ENCODE measurements around the gene ADAMTS8. TPM values are rescaled to one million over a fixed set of nuclear protein-coding genes. Genes with fewer than 3 reads are reported as not detected.

The ADAMTS8 gene
- total RNA-seq, 3 donors from 2014 or later = 0.08 TPM; not detected in 2

DNA sequence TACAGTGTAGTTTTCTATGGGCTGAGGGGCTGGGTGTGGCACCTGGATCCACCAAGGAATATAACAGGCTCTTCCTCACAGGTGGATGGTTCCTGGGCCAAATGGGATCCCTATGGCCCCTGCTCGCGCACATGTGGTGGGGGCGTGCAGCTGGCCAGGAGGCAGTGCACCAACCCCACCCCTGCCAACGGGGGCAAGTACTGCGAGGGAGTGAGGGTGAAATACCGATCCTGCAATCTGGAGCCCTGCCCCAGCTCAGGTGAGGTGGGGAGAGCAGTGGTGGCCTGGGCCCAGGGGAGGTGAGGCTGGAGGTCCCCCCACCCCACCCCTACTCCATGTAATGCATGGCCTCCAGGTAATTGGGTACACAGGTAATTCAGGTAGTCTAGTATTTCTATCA is 40.8 kb upstream of the ADAMTS8 start:
- no peak for ATAC-seq
- DNase-seq = no peak
- Mint-ChIP-seq H3K4me3 (no peak overlapping the region), H3K27me3 (ENCODE audit: low read depth) (no peaks in the 10 kb centered on the region), H3K36me3 (ENCODE audit: insufficient read depth) (no peaks in the 10 kb centered on the region), H3K4me1 (ENCODE audit: low read depth) (no peaks in the 10 kb centered on the region), H3K9me3 (no peaks in the 10 kb centered on the region)

GRCh38 chr11:130467116-130467900 is 38.9 kb upstream of the ADAMTS8 start:
- Mint-ChIP-seq H3K36me3 (ENCODE audit: insufficient read depth) (no peaks in the 10 kb centered on the region), H3K4me3 (no peak overlapping the region), H3K27me3 (ENCODE audit: low read depth) (no peaks in the 10 kb centered on the region)

DNA sequence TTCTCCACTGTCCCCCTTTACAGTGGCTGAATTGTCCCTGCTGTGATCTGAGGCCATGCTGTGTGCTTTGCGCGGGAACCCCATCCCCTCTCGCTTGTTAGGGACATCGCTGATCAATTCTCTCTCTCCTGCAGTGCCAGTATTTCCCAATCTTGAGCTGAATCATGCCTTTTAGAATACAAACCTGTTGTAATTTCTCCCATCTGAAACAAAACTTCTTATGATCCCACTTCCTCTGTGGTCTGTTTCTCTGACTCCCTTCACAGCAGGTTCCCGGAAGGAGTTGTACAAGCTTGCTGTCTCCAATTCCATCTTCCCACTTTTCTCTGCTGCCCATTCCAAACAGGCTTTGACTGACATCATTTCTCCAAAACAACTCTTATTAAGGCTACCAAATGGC is 36.9 kb upstream of the ADAMTS8 start:
- Mint-ChIP-seq H3K27me3 (ENCODE audit: low read depth) (no peaks in the 10 kb centered on the region), H3K4me1 (ENCODE audit: low read depth) (no peaks in the 10 kb centered on the region), H3K36me3 (ENCODE audit: insufficient read depth) (no peaks in the 10 kb centered on the region), H3K4me3 (no peak overlapping the region), H3K9me3 (no peaks in the 10 kb centered on the region)
- DNase-seq = no peak
- no peak for ATAC-seq

More at GRCh38 chr11:130467116-130467900, 38.9 kb upstream of the ADAMTS8 start:
- Mint-ChIP-seq H3K9me3 (no peaks in the 10 kb centered on the region), H3K4me1 (ENCODE audit: low read depth) (no peaks in the 10 kb centered on the region)
- DNase-seq (no peak), ATAC-seq (no peak)

- no peak for ATAC-seq
- no peaks in the 10 kb centered on the region for H3K36me3 Mint-ChIP-seq (ENCODE audit: insufficient read depth)
- H3K9me3 Mint-ChIP-seq = no peaks in the 10 kb centered on the region
- no peaks in the 10 kb centered on the region for H3K4me1 Mint-ChIP-seq (ENCODE audit: low read depth)
- H3K27me3 Mint-ChIP-seq (ENCODE audit: low read depth) = no peaks in the 10 kb centered on the region
- no peak for DNase-seq
- no peak overlapping the region for H3K4me3 Mint-ChIP-seq
Measured at GRCh38 chr11:130464291-130464812, 35.9 kb upstream of the ADAMTS8 start.

DNA sequence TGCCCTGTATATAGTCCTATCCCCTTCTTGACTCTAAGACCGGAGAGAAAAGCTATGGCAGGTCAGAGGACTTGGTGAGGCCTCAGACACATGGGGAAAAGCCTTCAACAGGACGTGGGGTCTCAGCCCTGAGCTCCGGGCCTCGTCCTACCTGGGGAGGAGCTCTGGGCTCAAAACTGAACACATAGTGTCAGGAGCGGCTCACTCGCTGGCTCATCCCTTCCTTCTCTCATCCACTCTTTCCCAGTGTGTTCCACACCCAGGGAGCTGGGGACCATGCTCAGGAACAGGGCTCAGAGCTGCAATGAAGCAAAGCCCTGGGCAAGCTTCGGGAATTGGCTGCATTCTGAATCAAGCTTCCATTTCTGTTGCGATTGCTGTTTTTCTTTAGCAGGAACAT is 34.5 kb upstream of the ADAMTS8 start:
- Mint-ChIP-seq H3K9me3 (no peaks in the 10 kb centered on the region), H3K27me3 (ENCODE audit: low read depth) (no peaks in the 10 kb centered on the region), H3K36me3 (ENCODE audit: insufficient read depth) (no peaks in the 10 kb centered on the region), H3K4me3 (no peak overlapping the region), H3K4me1 (ENCODE audit: low read depth) (no peaks in the 10 kb centered on the region)
- no peak for DNase-seq
- no peak for ATAC-seq

DNA sequence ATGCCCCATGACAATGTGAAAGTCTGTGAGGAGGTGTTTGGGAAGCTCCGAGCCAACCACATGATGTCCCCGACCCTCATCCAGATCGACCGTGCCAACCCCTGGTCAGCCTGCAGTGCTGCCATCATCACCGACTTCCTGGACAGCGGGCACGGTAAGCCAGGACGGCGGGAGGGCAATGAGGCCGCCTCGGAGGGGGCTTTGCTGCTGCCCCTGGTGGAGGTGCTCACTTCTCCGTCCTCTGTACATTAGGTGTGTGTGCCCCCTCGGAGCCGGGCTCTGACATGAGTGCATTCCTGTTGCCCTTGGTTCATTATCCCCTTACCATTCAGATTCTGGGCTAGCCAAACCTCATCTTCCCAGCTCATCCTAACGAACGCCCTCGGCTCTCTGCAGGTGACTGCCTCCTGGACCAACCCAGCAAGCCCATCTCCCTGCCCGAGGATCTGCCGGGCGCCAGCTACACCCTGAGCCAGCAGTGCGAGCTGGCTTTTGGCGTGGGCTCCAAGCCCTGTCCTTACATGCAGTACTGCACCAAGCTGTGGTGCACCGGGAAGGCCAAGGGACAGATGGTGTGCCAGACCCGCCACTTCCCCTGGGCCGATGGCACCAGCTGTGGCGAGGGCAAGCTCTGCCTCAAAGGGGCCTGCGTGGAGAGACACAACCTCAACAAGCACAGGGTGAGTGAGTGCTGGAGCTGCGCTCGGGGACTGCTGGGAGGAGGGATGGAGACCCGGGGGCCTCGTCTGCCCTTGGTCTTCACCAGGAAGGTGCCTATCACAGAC is 33.9 kb upstream of the ADAMTS8 start:
- Mint-ChIP-seq H3K4me3 (no peak overlapping the region), H3K27me3 (ENCODE audit: low read depth) (no peaks in the 10 kb centered on the region), H3K4me1 (ENCODE audit: low read depth) (no peaks in the 10 kb centered on the region), H3K36me3 (ENCODE audit: insufficient read depth) (no peaks in the 10 kb centered on the region), H3K9me3 (no peaks in the 10 kb centered on the region)
- ATAC-seq (no peak), DNase-seq (no peak)

GRCh38 chr11:130459521-130459920 is 31.1 kb upstream of the ADAMTS8 start:
- Mint-ChIP-seq H3K36me3 (ENCODE audit: insufficient read depth) (no peaks in the 10 kb centered on the region), H3K4me3 (no peak overlapping the region), H3K9me3 (no peaks in the 10 kb centered on the region), H3K4me1 (ENCODE audit: low read depth) (no peaks in the 10 kb centered on the region), H3K27me3 (ENCODE audit: low read depth) (peaks cover 7% of the 10 kb centered on the region)
- DNase-seq (no peak), ATAC-seq (no peak)

- DNase-seq (no peak), ATAC-seq (no peak)
- no peaks in the 10 kb centered on the region for H3K9me3 Mint-ChIP-seq
- no peaks in the 10 kb centered on the region for H3K36me3 Mint-ChIP-seq (ENCODE audit: insufficient read depth)
- H3K27me3 Mint-ChIP-seq (ENCODE audit: low read depth) = peaks cover 13% of the 10 kb centered on the region
- no peaks in the 10 kb centered on the region for H3K4me1 Mint-ChIP-seq (ENCODE audit: low read depth)
- H3K4me3 Mint-ChIP-seq = no peak overlapping the region
Measured at GRCh38 chr11:130458410-130458729, 30.0 kb upstream of the ADAMTS8 start.

- Mint-ChIP-seq H3K9me3 (no peaks in the 10 kb centered on the region), H3K36me3 (ENCODE audit: insufficient read depth) (no peaks in the 10 kb centered on the region), H3K27me3 (ENCODE audit: low read depth) (peaks cover 13% of the 10 kb centered on the region), H3K4me1 (ENCODE audit: low read depth) (no peaks in the 10 kb centered on the region), H3K4me3 (no peak overlapping the region)
- ATAC-seq (no peak), DNase-seq (no peak)
Measured at GRCh38 chr11:130457623-130458409, 29.4 kb upstream of the ADAMTS8 start.

GRCh38 chr11:130456286-130456685 is 27.9 kb upstream of the ADAMTS8 start:
- peaks cover 19% of the 10 kb centered on the region for H3K27me3 Mint-ChIP-seq (ENCODE audit: low read depth)
- ATAC-seq = no peak
- no peaks in the 10 kb centered on the region for H3K36me3 Mint-ChIP-seq (ENCODE audit: insufficient read depth)

GRCh38 chr11:130455483-130456127 is 27.2 kb upstream of the ADAMTS8 start:
- H3K4me3 Mint-ChIP-seq = no peak overlapping the region
- peaks cover 25% of the 10 kb centered on the region for H3K27me3 Mint-ChIP-seq (ENCODE audit: low read depth)
- no peaks in the 10 kb centered on the region for H3K36me3 Mint-ChIP-seq (ENCODE audit: insufficient read depth)
- ATAC-seq (no peak), DNase-seq (no peak)
- no peaks in the 10 kb centered on the region for H3K9me3 Mint-ChIP-seq
- no peaks in the 10 kb centered on the region for H3K4me1 Mint-ChIP-seq (ENCODE audit: low read depth)

More at GRCh38 chr11:130456286-130456685, 27.9 kb upstream of the ADAMTS8 start:
- Mint-ChIP-seq H3K4me1 (ENCODE audit: low read depth) (no peaks in the 10 kb centered on the region), H3K9me3 (no peaks in the 10 kb centered on the region), H3K4me3 (no peak overlapping the region)
- DNase-seq = no peak

- Mint-ChIP-seq H3K4me3 (no peak overlapping the region), H3K9me3 (no peaks in the 10 kb centered on the region), H3K36me3 (ENCODE audit: insufficient read depth) (no peaks in the 10 kb centered on the region), H3K4me1 (ENCODE audit: low read depth) (no peaks in the 10 kb centered on the region), H3K27me3 (ENCODE audit: low read depth) (peaks cover 35% of the 10 kb centered on the region)
- no peak for DNase-seq
- ATAC-seq = no peak
Measured at GRCh38 chr11:130454491-130455252, 26.3 kb upstream of the ADAMTS8 start.

GRCh38 chr11:130452940-130453339 is 24.5 kb upstream of the ADAMTS8 start:
- H3K9me3 Mint-ChIP-seq = no peaks in the 10 kb centered on the region
- DNase-seq = no peak
- no peak overlapping the region for H3K4me3 Mint-ChIP-seq
- no peak for ATAC-seq
- H3K4me1 Mint-ChIP-seq (ENCODE audit: low read depth) = peaks cover 5% of the 10 kb centered on the region
- no peaks in the 10 kb centered on the region for H3K36me3 Mint-ChIP-seq (ENCODE audit: insufficient read depth)
- peaks cover 44% of the 10 kb centered on the region for H3K27me3 Mint-ChIP-seq (ENCODE audit: low read depth)
